ENCODE measurements around the gene PFDN1.
"Not testable (repeated sequence)": the region's sequence is repeated elsewhere in the genome, so short reads cannot be mapped to it uniquely, and the experiment has no call there.

PFDN1 gene

DNA sequence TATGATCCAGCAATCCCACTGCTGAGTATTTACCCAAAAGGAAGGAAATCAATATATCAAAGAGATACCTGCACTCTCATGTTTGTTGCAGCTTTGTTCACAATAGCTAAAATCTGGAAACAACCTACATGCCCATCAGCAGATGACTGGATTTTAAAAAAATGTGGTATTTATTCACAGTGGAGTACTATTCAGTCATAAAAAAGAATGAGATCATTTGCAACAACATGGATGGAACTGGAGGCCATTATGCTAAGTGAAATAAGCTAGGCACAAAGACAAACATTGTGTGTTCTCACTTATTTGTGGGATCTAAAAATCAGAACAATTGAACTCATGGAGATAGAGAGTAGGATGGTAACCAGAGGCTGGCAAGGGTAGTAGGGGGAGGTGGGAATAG, 94.8 kb downstream of the PFDN1 start:
- peak in 1 of 3 donors; percentile 18 for DNase-seq

GRCh38 chr5:140207250-140207964, 95.5 kb downstream of the PFDN1 start:
- peak; percentile 66 to 78 (median 71) for DNase-seq

GRCh38 chr5:140205952-140206351, 96.9 kb downstream of the PFDN1 start:
- DNase-seq = peak in 1 of 3 donors; percentile 16

DNA sequence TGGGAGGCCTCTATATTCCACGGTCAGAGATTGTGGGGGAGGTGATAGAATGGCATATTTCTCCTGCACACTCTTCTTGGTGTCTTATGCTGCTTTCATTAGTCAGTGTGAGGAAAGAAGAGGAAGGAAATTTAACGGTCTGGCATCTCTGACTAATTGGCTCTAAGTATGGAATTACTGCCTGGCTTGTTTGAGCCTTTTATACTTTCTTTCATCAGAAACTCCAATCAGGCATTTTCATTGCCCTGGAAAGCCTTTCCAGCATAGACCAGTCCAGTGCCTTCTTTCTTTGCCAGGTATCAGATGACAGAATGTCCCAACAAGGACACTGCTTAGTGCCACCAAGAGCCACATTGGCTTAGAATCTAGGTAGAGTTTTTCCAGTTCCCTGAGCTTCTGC, 97.7 kb downstream of the PFDN1 start:
- peak; percentile 58 to 82 (median 79) for DNase-seq

GRCh38 chr5:140202610-140203009, 100.3 kb downstream of the PFDN1 start:
- no peak for DNase-seq

- DNase-seq = no peak
These were observed 100.8 kb downstream of the PFDN1 start for GRCh38 chr5:140202078-140202477.

DNA sequence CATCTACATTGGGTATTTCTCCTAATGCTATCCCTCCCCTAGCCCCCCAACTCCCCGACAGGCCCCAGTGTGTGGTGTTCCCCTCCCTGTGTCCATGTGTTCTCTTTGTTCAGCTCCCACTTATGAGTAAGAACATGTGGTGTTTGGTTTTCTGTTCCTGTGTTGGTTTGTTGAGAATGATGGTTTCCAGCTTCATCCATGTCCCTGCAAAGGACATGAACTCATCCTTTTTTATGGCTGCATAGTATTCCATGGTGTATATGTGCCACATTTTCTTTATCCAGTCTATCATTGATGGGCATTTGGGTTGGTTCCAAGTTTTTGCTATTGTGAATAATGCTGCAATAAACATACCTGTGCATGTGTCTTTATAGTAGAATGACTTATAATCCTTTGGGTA, 104.0 kb downstream of the PFDN1 start:
- not testable (repeated sequence) for DNase-seq

DNA sequence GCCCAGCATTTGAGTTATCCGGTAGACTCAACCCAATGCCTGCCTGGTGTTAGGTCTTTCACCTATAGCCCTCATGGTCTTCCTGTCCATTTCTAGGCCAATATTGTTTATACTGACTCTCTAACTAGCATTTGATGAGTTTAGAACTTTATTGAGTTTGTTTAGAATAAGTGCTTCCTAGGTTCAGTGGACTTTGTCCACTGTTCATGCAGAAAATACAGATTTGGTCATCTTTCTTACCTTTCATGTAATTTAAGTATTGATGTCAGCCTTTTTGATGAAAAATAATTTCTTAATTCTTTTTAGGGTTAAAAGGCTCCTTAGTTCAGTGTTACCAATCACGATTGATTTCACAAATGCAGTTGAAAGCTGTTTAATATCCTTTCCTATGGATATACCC, 105.9 kb downstream of the PFDN1 start:
- no peak for DNase-seq

GRCh38 chr5:140196115-140196814, 106.6 kb downstream of the PFDN1 start:
- peak; percentile 36 to 62 (median 58) for DNase-seq

Data from suppressor macrophage treated with lipopolysaccharide for 1 hour (primary cell).